Ectodermal cell (in vitro differentiated cells): Measurements from ENCODE around the gene SPR.

ENCODE experiments used
- H3K27ac ChIP-seq: 2 replicates; pipeline ENCODE4 v1.7.0; 2013; ENCODE audit warnings: mild to moderate bottlenecking, low read depth, low read length; ENCODE audit not compliant: insufficient read depth, poor library complexity, severe bottlenecking
- H3K27me3 ChIP-seq: 2 replicates; pipeline ENCODE4 v1.7.0; 2013; ENCODE audit warnings: mild to moderate bottlenecking, low read length; ENCODE audit not compliant: insufficient read depth, control insufficient read depth, poor library complexity, severe bottlenecking
- H3K36me3 ChIP-seq: one replicate; pipeline ENCODE4 v1.7.0; 2013; ENCODE audit warnings: low read length; ENCODE audit not compliant: control insufficient read depth, insufficient read depth
- H3K4me1 ChIP-seq: one replicate; pipeline ENCODE4 v1.7.0; 2013; ENCODE audit warnings: low read length; ENCODE audit not compliant: control insufficient read depth, insufficient read depth
- H3K4me3 ChIP-seq: 2 replicates; pipeline ENCODE4 v1.7.0; 2013; ENCODE audit warnings: low read depth, low read length, control low read depth; ENCODE audit not compliant: insufficient read depth
- H3K9me3 ChIP-seq: 2 replicates; pipeline ENCODE4 v1.7.0; 2013; ENCODE audit warnings: mild to moderate bottlenecking, low read length, moderate library complexity; ENCODE audit not compliant: control insufficient read depth
- WGBS, 2 experiments: methylation state at CpG; one replicate each; pipeline ENCODE4 v1.1.7; 2013; ENCODE audit warnings: missing lambda C conversion rate in 2 of 2; 5-methylcytosine and 5-hydroxymethylcytosine counted together

Gene SPR

DNA sequence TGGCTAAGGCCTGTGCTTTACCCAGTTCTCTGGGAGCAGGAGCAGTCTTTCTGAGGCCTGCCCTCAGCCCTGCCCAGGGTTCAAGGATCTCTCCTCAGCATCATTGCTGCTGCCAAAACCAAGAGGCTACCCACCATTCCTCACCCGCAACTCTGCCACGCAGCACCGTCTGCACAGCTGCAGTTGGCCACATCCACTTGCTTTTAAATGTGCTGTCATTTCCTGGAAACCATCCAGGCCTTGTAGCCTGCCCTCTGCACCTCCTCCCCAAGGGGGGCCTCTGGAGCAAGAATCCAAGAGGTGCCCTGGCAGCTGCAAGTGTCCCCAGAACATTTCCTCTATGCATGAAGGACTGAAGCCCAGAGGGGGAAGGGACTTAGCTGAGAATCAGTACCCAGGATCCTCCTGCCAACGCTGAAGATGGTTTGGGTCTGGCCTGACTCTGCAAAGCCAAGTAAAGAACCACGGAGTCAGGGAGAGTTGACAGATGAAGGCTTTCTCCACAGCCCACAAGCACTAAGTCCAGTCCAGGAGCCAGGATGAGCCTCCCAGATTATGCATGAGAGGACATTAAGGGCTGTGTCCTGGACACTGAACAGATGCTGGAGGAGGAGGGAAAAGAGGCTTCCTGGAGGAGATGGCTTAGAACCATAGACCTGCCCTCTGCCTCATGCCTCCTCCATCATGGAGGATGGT lies 45.0 kb downstream of the SPR start:
- no peaks in the 10 kb centered on the region for H3K4me1 ChIP-seq
- no peak overlapping the region for H3K4me3 ChIP-seq
- WGBS, 2 experiments, result 86 to 93% methylated on average over 5 of the region's 5 CpGs
- no peaks in the 10 kb centered on the region for H3K36me3 ChIP-seq
- no peak overlapping the region for H3K27ac ChIP-seq
- H3K27me3 ChIP-seq, result peaks cover 60% of the 10 kb centered on the region
- H3K9me3 ChIP-seq, result no peaks in the 10 kb centered on the region

DNA sequence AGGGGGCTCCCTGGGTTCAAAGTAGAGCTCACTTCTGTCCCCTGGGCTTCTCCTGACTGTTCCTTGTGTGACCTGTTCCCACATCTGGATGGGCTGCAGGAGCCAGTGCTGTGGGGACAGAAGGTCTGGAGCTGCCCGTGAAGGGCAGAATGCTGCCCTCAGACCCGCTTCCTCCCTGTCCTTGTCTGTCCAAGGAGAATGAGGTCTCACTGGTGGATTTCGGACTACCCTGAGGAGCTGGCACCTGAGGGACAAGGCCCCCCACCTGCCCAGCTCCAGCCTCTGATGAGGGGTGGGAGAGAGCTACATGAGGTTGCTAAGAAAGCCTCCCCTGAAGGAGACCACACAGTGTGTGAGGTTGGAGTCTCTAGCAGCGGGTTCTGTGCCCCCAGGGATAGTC lies 45.6 kb downstream of the SPR start:
- Histone ChIP-seq H3K4me1 (no peaks in the 10 kb centered on the region), H3K27ac (no peak overlapping the region), H3K9me3 (no peaks in the 10 kb centered on the region), H3K4me3 (no peak overlapping the region), H3K36me3 (no peaks in the 10 kb centered on the region), H3K27me3 (peaks cover 54% of the 10 kb centered on the region)
- WGBS, 2 experiments, result 87 to 92% methylated on average over 4 of the region's 4 CpGs

DNA sequence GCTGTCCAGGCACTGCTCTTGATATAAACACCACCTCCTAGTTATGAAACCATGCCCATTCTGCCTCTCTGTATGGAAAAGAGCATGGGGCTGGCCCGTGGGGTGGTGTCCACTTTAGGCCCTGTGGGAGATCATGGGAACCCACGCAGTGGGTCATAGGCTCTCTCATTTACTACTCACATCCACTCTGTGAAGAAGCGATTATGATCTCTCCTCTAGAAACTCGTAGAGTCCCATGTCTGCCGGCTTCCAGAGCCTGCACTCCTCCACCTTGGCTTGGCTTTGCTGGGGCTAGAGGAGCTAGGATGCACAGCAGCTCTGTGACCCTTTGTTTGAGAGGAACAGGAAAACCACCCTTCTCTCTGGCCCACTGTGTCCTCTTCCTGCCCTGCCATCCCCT lies 46.0 kb downstream of the SPR start:
- 94% methylated on average over 5 of the region's 5 CpGs for WGBS, 2 experiments
- Histone ChIP-seq H3K9me3 (no peaks in the 10 kb centered on the region), H3K36me3 (no peaks in the 10 kb centered on the region), H3K4me3 (no peak overlapping the region), H3K4me1 (no peaks in the 10 kb centered on the region), H3K27me3 (peaks cover 50% of the 10 kb centered on the region), H3K27ac (no peak overlapping the region)

DNA sequence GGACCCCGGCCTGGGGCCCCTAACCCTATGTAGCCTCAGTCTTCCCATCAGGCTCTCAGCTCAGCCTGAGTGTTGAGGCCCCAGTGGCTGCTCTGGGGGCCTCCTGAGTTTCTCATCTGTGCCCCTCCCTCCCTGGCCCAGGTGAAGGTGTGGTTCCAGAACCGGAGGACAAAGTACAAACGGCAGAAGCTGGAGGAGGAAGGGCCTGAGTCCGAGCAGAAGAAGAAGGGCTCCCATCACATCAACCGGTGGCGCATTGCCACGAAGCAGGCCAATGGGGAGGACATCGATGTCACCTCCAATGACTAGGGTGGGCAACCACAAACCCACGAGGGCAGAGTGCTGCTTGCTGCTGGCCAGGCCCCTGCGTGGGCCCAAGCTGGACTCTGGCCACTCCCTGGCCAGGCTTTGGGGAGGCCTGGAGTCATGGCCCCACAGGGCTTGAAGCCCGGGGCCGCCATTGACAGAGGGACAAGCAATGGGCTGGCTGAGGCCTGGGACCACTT lies 46.5 kb downstream of the SPR start:
- Histone ChIP-seq H3K9me3 (no peaks in the 10 kb centered on the region), H3K4me3 (no peak overlapping the region), H3K27ac (no peak overlapping the region), H3K4me1 (no peaks in the 10 kb centered on the region), H3K36me3 (no peaks in the 10 kb centered on the region), H3K27me3 (peaks cover 45% of the 10 kb centered on the region)
- WGBS, 2 experiments, result 91 to 92% methylated on average over 12 of the region's 12 CpGs

DNA sequence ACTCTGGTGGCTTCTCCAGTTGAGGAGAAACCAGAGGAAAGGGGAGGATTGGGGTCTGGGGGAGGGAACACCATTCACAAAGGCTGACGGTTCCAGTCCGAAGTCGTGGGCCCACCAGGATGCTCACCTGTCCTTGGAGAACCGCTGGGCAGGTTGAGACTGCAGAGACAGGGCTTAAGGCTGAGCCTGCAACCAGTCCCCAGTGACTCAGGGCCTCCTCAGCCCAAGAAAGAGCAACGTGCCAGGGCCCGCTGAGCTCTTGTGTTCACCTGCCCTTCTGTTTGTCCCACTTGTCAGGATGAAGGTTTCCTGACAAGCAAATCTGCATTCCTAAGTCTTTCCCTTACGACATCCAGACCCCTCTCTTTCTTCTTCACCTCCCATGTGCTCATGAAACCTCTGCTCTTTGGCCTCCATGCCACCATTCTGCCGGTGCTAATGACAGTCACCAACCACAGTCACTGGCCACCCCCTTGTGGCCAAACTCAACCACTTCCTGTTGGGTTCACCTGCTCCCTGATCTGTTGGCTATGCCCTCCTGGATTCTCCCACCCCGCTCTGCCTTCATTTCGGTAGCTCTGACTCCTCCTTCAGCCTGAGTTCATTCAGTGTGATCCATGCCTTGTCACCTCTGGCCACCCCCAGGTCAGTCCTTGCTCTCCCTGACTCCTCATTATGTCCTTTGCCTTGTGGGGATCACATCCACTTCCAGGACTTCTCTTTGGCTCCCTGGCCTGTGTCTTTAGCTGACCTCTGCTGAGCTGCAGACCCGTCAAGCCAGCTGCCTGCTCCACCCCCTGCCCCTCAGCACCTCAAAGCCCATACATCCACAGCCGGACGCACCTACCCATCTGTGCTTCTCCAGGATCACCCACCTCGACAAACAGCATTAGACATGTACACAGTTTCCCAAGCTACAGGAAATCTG lies 47.7 kb downstream of the SPR start:
- Histone ChIP-seq H3K36me3 (no peaks in the 10 kb centered on the region), H3K27ac (no peak overlapping the region), H3K9me3 (no peaks in the 10 kb centered on the region), H3K4me3 (no peak overlapping the region), H3K27me3 (peaks cover 32% of the 10 kb centered on the region), H3K4me1 (no peaks in the 10 kb centered on the region)
- 83 to 84% methylated on average over 14 of the region's 14 CpGs for WGBS, 2 experiments

DNA sequence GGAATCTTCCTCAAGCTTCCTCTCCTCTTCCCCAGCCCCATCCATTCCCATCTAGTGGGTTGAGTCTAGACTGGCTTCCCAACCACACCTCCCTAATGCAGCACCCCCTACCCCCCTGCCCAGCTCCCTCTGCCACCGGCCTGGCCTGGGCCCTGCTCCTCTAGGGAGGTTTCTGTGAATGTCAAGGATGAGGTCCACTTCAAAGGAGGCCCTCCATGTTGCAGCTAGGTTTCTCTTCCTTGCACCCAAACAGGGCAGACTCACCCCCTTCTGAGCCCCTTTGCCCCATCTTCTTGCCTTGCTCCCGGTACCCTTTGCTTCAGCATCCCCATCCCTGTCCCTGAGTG lies 48.4 kb downstream of the SPR start:
- Histone ChIP-seq H3K4me3 (no peak overlapping the region), H3K27ac (no peak overlapping the region), H3K36me3 (no peaks in the 10 kb centered on the region), H3K27me3 (peaks cover 26% of the 10 kb centered on the region), H3K4me1 (no peaks in the 10 kb centered on the region), H3K9me3 (no peaks in the 10 kb centered on the region)
- WGBS, 2 experiments, result 85 to 93% methylated on average over 2 of the region's 2 CpGs

DNA sequence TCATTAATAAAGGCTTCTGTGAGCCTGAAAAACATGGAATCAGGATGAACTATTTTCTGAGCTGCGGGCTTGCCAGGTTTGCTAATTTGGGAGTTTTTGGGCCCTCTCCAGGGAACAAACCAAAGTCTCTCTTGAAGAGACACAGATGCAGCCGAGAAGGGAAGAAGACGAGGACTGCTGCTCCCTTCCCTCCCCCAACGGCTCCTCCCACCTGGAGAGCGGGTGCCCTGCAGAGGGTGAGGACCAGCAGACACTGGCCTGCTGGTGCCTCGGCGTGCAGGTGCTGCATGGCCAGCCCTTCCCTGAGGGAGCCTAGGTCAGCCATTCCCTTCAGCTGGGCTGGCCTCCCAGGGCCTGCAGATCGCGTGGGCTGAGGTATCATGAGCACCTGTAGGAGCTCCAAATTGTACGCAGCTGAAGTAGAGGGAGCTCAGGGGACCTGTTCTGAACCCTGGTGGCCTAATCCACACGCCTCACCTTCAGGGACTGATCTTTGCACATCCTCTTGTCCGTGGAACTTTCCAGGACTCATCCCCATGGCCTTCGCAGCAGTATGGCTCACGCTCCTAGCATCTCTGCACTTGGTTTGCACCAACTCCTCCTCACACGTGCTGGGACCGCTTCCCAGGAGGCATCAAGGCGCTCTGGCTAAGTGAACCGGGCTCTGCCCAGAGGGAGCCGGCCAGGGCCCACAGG lies 49.6 kb downstream of the SPR start:
- peaks cover 15% of the 10 kb centered on the region for H3K27me3 ChIP-seq
- H3K4me3 ChIP-seq, result no peak overlapping the region
- 78% methylated on average over 19 of the region's 19 CpGs for WGBS, 2 experiments
- no peaks in the 10 kb centered on the region for H3K36me3 ChIP-seq
- H3K4me1 ChIP-seq, result no peaks in the 10 kb centered on the region
- no peaks in the 10 kb centered on the region for H3K9me3 ChIP-seq
- H3K27ac ChIP-seq, result no peak overlapping the region

DNA sequence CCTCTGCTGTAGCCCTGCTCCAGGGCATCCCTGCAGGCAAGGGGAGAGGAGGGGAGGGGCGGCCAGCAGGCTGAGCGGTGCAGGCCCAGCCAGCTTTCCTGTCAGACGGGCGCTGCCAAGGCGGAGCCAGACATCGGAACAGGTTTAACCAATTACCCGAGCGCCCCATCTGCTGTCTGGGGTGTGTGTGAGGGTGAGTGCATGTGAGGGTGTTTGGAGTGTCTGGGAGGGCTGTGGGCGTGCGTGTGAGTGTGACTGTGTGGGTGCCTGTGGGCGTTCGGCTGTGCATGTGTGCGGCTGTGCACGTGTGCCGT lies 50.1 kb downstream of the SPR start:
- H3K27ac ChIP-seq, result no peak overlapping the region
- no peaks in the 10 kb centered on the region for H3K36me3 ChIP-seq
- 89 to 90% methylated on average over 15 of the region's 15 CpGs for WGBS, 2 experiments
- H3K27me3 ChIP-seq, result peaks cover 15% of the 10 kb centered on the region
- H3K9me3 ChIP-seq, result no peaks in the 10 kb centered on the region
- H3K4me3 ChIP-seq, result no peak overlapping the region
- peaks cover 3% of the 10 kb centered on the region for H3K4me1 ChIP-seq

DNA sequence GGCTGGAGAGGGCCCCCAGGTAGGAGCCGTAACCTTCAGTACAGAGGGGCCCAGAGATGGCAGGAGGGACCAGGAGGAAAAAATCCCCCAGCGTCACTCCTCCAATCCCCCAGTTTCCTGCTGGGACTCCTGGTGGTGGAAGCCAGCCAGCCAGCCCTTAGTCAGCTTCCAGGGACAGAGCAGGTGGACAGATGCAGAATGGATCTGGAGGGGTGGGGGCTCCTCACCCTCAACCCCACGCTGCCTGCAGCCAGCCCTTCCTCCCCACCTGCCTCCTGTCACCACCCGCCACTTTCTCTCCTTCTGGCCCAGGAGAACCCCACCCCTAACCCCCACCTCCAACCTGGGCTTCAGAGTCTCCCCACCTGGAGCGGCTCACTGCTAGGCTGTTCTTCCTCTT lies 51.2 kb downstream of the SPR start:
- no peak overlapping the region for H3K4me3 ChIP-seq
- peaks cover 10% of the 10 kb centered on the region for H3K27me3 ChIP-seq
- 92% methylated on average over 5 of the region's 5 CpGs for WGBS, 2 experiments
- H3K4me1 ChIP-seq, result peaks cover 3% of the 10 kb centered on the region
- no peaks in the 10 kb centered on the region for H3K9me3 ChIP-seq
- H3K27ac ChIP-seq, result no peak overlapping the region
- no peaks in the 10 kb centered on the region for H3K36me3 ChIP-seq

DNA sequence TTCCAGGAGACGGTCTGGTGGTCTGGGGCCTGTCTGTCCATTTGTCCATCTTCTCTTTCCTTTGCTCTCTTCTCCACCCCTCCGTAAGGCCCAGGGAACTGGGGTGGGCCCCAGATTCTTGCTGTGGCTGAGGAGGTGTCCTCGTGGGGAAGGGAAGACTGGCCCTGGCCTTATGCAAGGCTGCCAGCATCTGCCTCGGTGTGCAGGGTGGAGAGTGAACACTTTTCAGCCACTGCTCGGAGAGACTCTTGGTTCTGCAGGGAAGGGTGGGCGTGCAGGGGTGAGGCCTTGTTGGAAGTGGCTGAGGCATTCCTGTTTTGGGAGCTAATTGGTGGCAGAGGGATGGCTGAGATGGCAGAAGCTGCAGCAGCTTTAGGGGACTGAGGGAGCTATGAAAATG lies 53.2 kb downstream of the SPR start:
- Histone ChIP-seq H3K4me3 (no peak overlapping the region), H3K27ac (no peak overlapping the region), H3K4me1 (peaks cover 3% of the 10 kb centered on the region), H3K9me3 (no peaks in the 10 kb centered on the region), H3K27me3 (peaks cover 10% of the 10 kb centered on the region), H3K36me3 (no peaks in the 10 kb centered on the region)
- 81 to 85% methylated on average over 6 of the region's 6 CpGs for WGBS, 2 experiments
